SW480 (cell line): ENCODE measurements around the gene RBBP8NL.
A peak's percentile ranks its signal among the peaks of the same experiment; 100 is the strongest.

ENCODE experiments used
- DNase-seq: peaks from one replicate; pipeline ENCODE4 v3.0.0-alpha.2; 2016; ENCODE audit warnings: low spot score

The RBBP8NL gene

GRCh38 chr20:62408055-62408454 lies 19.3 kb downstream of the RBBP8NL start:
- no peak for DNase-seq

- peak; percentile 97 for DNase-seq
These were observed 19.9 kb downstream of the RBBP8NL start, which contains the start of gene CABLES2 for GRCh38 chr20:62407221-62407992. TSS of gene CABLES2 (minus strand) at chr20:62407285. CDS start at chr20:62407276, 9 bp downstream.

- DNase-seq, result no peak
These were observed 20.6 kb downstream of the RBBP8NL start for GRCh38 chr20:62406635-62407176.

GRCh38 chr20:62405981-62406513 lies 21.3 kb downstream of the RBBP8NL start:
- no peak for DNase-seq

- no peak for DNase-seq
These were observed 22.0 kb downstream of the RBBP8NL start for GRCh38 chr20:62405108-62405980.

- DNase-seq, result no peak
These were observed 22.6 kb downstream of the RBBP8NL start for GRCh38 chr20:62404761-62405107.

DNA sequence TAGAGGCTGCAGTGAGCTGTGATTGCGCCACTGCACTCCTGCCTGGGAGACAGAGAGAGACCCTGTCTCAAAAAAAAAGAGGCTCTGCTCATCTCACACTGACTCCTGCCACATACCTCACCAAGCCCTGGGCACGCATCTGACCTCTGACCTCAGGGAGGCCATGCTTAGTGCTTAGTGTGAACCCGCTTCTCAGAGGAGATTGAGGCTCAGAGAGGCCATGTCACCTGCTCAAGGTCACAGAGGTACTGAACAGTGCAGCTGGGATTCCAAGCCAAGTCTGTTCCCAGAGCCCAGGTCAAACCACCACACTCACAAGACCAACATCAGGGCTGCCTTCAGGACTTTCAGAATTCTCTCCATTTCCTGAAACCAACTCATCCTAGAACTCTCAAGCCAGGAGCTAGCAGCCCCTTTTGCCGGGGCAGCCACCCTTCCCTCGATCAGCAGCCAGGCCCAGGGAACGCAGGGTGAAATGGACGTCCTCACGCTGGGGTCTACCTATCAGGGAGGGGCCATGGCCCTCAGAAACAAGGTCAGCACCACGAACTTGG lies 23.1 kb downstream of the RBBP8NL start:
- DNase-seq, result no peak

DNA sequence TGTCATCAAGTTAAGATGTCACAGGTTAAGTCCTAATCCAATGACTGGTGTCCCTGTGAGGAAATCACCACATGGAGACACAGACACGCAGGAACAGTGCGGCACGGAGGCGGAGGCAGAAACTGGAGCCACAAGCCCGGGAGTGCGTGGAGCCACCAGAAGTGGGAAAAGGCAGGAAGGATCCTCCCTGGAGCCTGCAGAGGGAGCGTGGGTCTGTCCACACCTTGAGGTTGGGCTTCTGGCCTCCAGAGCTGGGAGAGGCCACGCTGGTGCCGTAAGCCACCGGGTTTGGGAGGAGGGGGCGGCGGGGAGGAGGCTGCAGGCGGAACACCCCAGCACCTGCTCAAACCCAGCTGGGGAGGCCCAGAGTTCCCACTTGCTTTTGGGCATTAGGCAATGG lies 24.0 kb downstream of the RBBP8NL start:
- DNase-seq, result no peak

- no peak for DNase-seq
These were observed 24.7 kb downstream of the RBBP8NL start for GRCh38 chr20:62402456-62403150.

DNA sequence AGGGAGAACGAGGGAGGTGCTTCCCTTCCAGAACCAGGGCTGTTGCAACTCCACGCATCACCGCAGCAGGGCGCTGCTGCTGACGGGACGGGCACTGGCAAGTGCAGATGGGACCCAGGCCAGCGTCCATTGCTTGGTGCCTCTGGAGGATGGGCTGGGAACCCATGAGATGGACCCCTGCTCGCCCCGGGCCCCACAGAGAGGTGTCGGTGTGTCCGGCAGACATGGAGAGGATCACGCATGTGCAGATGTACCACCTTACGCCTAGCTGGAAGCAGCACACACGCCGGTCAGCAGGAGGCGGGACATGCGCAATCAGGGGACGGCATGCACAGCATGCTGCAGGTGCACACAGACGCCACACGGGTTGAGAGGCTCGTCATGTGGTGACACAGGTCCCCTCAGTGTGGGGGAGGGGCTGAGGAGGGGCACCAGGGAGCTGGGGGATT lies 26.0 kb downstream of the RBBP8NL start:
- no peak for DNase-seq

DNA sequence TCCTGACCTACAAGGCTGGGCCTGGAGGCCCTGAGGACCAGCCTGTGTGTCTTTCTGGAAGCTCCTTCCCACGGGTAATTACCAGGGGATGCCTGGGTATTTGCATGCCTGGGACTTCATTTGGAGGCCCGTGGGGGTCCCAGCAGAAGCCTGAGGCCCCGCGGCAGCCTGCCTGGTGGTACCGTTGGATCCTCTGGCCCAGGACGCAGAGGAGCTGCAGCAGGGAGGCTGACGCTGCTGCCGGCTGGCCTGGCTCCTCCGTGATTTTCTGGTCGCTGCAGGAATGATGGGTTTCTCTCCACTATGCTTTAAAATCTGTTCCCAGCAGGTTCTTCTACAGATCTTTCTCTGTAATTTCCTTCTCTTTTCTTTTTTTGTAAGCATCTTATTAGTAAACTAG lies 26.8 kb downstream of the RBBP8NL start:
- no peak for DNase-seq

- DNase-seq, result no peak
These were observed 27.3 kb downstream of the RBBP8NL start for GRCh38 chr20:62400021-62400420.

- no peak for DNase-seq
These were observed 29.1 kb downstream of the RBBP8NL start for GRCh38 chr20:62398120-62398821.

DNA sequence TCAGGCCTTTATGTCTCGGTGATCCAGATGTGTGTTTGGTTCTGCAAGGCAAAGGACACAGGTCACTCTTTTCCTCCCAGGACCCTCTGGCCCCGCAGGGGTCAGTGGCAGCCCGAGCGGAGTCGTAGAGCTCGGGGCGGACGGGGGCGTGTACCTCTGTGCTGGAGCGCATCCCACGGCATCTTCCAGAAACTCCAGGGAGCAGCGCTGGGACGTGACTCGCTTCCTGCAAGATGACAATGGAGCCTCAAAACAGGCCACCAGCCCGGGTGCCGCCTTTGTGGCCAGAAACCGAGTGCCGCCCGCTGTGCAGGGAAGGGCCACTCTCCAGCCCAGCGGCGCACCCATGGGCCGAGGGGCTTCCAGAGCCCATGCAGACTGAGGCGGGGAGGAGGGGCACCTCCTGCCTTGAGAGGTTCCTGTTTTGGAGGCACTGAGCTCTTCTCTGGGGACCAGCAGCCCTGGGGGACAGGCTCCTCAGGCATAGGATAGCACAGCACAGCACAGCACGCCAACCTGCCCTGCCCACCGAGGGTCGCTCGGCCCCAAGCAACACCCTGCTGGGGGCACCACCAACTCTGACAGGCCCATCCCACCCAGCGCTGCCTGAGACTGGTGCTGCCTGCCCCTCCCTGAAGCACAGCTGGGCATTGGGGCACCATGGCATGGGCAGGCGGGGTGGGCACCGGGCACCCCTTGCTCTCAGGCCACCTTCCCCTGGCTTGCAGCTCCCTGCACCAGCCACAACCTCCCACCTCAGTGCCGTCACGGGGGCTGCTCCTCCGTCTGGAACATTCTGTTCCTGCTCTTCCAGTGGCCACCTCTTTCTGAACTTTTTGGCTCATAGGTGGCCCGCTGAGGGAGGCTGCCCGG lies 30.7 kb downstream of the RBBP8NL start:
- no peak for DNase-seq

DNA sequence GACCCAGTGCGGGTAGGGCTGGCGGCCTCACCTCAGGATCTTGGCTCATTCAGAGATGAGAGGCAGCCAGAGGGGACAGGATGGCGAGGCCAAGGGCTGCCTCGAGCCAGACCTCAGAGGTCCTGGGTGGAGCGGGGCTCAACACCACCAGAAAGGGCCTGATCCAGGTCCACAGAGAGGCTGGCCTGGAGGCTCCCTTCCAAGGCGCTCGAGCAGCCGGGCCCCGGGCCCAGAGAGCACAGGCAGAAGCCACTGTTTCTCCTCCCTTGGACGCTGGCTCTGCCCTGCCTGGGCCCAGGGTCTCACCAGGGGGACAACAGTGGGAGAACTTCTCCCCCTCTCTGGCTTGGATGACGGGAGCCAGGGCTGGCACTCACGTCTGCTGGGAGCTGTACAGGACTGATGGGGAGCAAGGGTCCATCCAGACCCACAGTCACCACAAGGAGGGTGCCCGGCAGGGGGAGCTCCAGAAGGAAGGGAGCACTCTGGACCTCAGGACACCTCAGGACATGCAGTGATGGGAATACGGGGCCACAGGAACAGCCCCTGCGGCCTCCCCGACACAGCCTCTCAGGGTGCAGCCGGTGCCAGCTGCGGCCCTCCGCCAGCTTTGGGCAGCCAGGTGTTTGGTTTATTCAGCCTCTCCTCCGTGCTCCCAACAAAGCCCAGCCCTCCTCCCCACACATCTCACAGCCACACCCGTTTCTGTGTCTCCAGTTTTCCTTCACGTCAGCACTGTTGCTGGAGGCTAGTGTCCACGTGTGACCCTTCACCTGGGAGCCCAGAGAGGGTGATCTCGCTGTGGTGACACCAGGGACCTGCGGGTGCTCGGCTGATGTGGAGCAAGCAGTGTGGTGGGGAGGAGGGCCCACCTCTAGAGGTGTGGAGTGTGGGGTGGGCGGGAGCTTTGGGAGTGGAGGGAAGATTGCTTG lies 31.8 kb downstream of the RBBP8NL start:
- no peak for DNase-seq

DNA sequence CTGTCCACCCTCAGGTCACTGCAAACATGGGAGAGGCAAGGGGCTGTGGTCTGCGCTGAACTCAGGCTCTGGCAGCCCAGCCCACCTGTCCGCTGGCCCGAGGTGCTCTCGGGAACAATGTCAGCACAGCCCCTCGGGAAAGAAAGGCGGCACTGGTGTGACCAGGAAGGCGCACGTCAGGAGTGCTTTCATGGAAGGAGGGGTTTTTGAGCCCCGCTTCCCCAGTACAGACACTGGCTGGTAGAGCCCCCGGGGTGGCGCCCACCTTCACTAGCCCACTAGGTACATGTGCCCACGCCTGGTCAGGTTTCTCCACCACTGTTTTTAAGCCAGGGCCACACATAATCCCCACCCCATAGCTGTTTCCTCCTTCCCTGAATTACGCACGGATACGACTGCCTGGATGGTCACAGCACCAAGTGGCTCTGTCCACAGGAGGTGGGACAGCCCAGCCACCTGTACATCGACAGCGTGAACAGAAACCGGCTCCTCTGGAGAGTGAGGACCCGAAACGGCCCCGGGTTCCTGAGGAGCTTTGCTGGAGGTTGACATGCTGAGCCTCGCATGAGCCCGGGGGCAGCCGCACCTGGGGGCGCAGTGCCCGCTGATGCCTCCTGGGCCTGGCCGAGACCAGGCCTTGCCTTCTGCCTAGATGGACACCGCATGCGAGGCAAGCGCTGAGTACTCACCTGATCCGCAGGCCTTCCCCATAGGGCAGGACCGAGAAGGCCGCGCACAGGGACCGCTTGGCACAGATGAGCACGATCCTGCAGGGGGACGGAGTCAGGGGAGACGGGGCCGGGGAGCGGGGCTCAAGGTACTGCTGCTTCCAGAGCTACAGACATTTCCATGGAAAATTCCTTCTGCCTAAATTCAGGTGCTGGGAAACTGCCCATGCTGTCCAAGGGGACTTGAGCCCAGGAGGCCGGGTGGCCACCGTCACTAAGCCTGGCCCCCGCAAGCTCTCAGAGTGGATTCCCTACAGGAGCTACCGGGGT lies 32.8 kb downstream of the RBBP8NL start:
- DNase-seq, result no peak

DNA sequence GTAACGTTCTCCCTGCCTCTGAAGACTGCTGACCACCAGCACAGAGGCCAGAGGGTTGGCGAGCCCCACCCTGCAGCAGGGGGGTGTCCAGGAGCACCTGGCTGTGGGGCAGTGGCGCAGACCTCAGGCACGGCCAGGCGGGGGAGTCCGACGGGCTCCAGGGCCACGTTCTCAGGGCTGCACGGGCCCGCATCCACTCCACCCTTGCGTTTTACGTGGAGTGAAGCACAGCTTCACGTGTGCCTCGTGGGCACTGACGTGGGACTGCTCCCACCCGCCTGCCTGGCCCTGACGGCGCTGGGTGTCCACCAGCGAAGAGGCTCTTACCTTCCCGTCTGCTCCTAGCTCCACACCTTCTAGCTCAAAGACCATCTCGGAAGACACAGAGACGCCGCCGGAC lies 33.5 kb downstream of the RBBP8NL start:
- no peak for DNase-seq

DNA sequence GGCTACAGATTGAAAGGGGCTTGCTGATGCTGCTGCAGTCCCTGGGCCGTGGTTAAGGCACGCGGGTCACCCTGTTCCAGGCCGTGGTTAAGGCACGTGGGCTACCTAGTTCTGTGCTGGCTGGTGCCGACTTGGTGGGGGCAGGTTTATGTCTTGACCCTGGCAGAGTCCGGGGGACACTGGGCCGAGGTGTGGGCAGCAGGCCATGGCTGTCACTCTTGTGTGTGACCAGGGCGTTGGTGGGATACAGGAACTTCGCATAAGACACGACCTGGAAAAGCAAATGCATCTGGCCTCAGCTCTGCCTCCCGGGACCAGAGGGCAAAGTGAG lies 34.0 kb downstream of the RBBP8NL start:
- no peak for DNase-seq
